Mesendoderm (in vitro differentiated cells): ENCODE results near the gene DIP2A.

Experiments
- DNase-seq: peaks from one replicate; pipeline ENCODE4 v3.0.0; 2013
- H2AK5ac ChIP-seq: 2 replicates; pipeline ENCODE4 v1.6.1; 2013; ENCODE audit warnings: low read length, inconsistent platforms
- H2BK120ac ChIP-seq: 2 replicates; pipeline ENCODE4 v1.6.1; 2013; ENCODE audit warnings: low read depth, mild to moderate bottlenecking, low read length, moderate library complexity, mixed read lengths
- H2BK15ac ChIP-seq: replicated peaks from 2 replicates; pipeline ENCODE4 v1.6.1; 2013; ENCODE audit warnings: low read depth, mild to moderate bottlenecking, moderate library complexity
- H2BK5ac ChIP-seq: 2 replicates; pipeline ENCODE4 v1.6.1; 2013; ENCODE audit warnings: low read length, inconsistent platforms
- H3K18ac ChIP-seq: 2 replicates; pipeline ENCODE4 v1.6.1; 2013; ENCODE audit warnings: mild to moderate bottlenecking, low read length, mixed read lengths
- H3K23ac ChIP-seq: one replicate; pipeline ENCODE4 v1.6.1; 2013; ENCODE audit warnings: low read length
- H3K27ac ChIP-seq: 2 replicates; pipeline ENCODE4 v1.5.1; 2013; ENCODE audit warnings: low read depth, mild to moderate bottlenecking, inconsistent platforms, low read length, moderate library complexity
- H3K27me3 ChIP-seq: 2 replicates; pipeline ENCODE4 v1.6.1; 2013; ENCODE audit warnings: low read length, control low read depth, mild to moderate bottlenecking, inconsistent platforms; ENCODE audit not compliant: insufficient read depth, poor library complexity
- H3K36me3 ChIP-seq: 2 replicates; pipeline ENCODE4 v1.6.1; 2013; ENCODE audit warnings: low read length, inconsistent platforms; ENCODE audit not compliant: control insufficient read depth, insufficient read depth
- H3K4ac ChIP-seq: one replicate; pipeline ENCODE4 v1.6.1; 2013; ENCODE audit warnings: low read depth, mild to moderate bottlenecking, low read length, moderate library complexity
- H3K4me1 ChIP-seq: 2 replicates; pipeline ENCODE4 v1.6.1; 2013; ENCODE audit warnings: low read depth, low read length, inconsistent platforms; ENCODE audit not compliant: control insufficient read depth
- H3K4me2 ChIP-seq: 2 replicates; pipeline ENCODE4 v1.6.1; 2013; ENCODE audit warnings: low read length
- H3K4me3 ChIP-seq: 2 replicates; pipeline ENCODE4 v1.5.1; 2013; ENCODE audit warnings: mild to moderate bottlenecking, low read length
- H3K56ac ChIP-seq: one replicate; pipeline ENCODE4 v1.6.1; 2013; ENCODE audit warnings: low read length
- H3K79me1 ChIP-seq: 2 replicates; pipeline ENCODE4 v1.6.1; 2013; ENCODE audit warnings: low read length, inconsistent platforms
- H3K79me2 ChIP-seq: 2 replicates; pipeline ENCODE4 v1.6.1; 2013; ENCODE audit warnings: mild to moderate bottlenecking, low read length; ENCODE audit not compliant: control insufficient read depth, insufficient read depth
- H3K9ac ChIP-seq: 2 replicates; pipeline ENCODE4 v1.6.1; 2013; ENCODE audit warnings: low read length, inconsistent platforms
- H4K5ac ChIP-seq: one replicate; pipeline ENCODE4 v1.6.1; 2013; ENCODE audit warnings: low read length
- H4K8ac ChIP-seq: one replicate; pipeline ENCODE4 v1.6.1; 2013; ENCODE audit warnings: low read depth, mild to moderate bottlenecking, control low read depth, low read length, moderate library complexity
- WGBS: extraction: QIAGEN DNeasy Blood & Tissue Kit; methylation state at CpG from one replicate; pipeline ENCODE4 v1.1.7; 2013; ENCODE audit warnings: low lambda C conversion rate, missing lambda C conversion rate; ENCODE audit not compliant: insufficient coverage; ENCODE audit errors: extremely low coverage; 5-methylcytosine and 5-hydroxymethylcytosine counted together

DIP2A gene

GRCh38 chr21:46423546-46424038 lies 35.1 kb upstream of the DIP2A start:
- Histone ChIP-seq H2BK5ac (no peak overlapping the region), H3K23ac (no peak overlapping the region), H2BK15ac (no peak overlapping the region), H3K4me2 (no peak overlapping the region), H4K5ac (no peak overlapping the region), H2AK5ac (no peak overlapping the region), H3K79me2 (no peaks in the 10 kb centered on the region), H3K4me3 (no peak overlapping the region), H3K79me1 (no peaks in the 10 kb centered on the region), H2BK120ac (no peak overlapping the region), H4K8ac (no peak overlapping the region), H3K36me3 (no peaks in the 10 kb centered on the region), H3K4ac (no peak overlapping the region), H3K56ac (no peak overlapping the region), H3K4me1 (no peaks in the 10 kb centered on the region), H3K27me3 (no peaks in the 10 kb centered on the region), H3K27ac (no peak overlapping the region), H3K9ac (no peak overlapping the region), H3K18ac (no peak overlapping the region)
- peak; percentile 57 for DNase-seq
- no CpG with 5 or more reads among the region's 1 CpG for WGBS

- no peak overlapping the region for H3K4me2 ChIP-seq
- H3K23ac ChIP-seq: no peak overlapping the region
- no peak overlapping the region for H4K5ac ChIP-seq
- WGBS: no CpG with 5 or more reads among the region's 17 CpGs
- H3K4me1 ChIP-seq: no peaks in the 10 kb centered on the region
- no peak overlapping the region for H3K18ac ChIP-seq
- H2BK15ac ChIP-seq: no peak overlapping the region
- H3K4me3 ChIP-seq: no peak overlapping the region
- H3K4ac ChIP-seq: no peak overlapping the region
- no peaks in the 10 kb centered on the region for H3K79me1 ChIP-seq
- no peak overlapping the region for H4K8ac ChIP-seq
- no peak overlapping the region for H3K27ac ChIP-seq
- no peak overlapping the region for H3K56ac ChIP-seq
- H2BK5ac ChIP-seq: no peak overlapping the region
- H3K9ac ChIP-seq: no peak overlapping the region
- H3K27me3 ChIP-seq: no peaks in the 10 kb centered on the region
- no peak overlapping the region for H2BK120ac ChIP-seq
- H3K79me2 ChIP-seq: no peaks in the 10 kb centered on the region
- no peak overlapping the region for H2AK5ac ChIP-seq
- peak; percentile 18 for DNase-seq
- no peaks in the 10 kb centered on the region for H3K36me3 ChIP-seq
These were observed 34.6 kb upstream of the DIP2A start for GRCh38 chr21:46424039-46424591.

DNA sequence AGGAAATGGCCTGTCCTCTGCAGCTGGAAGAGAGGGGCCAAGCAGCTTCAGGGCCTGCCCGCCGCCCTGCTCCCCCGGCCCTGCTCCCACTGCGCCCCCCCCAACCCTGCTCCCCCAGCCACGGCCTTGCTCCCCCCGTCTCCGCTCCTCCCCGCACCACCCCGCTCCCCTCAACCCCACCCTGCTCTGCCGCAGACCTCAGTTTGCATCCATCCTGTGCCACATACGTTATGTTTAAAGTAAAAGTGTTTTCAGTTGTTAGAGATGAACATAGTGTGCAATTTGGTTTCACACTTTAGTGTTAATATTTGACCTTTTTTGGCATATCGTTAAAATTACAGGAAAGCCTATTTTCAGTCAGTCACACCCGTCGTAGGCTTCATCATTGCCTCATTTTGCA lies 34.1 kb upstream of the DIP2A start:
- no peaks in the 10 kb centered on the region for H3K4me1 ChIP-seq
- H2BK5ac ChIP-seq: no peak overlapping the region
- no peak overlapping the region for H3K18ac ChIP-seq
- H3K4me2 ChIP-seq: no peak overlapping the region
- no peaks in the 10 kb centered on the region for H3K27me3 ChIP-seq
- no peak for DNase-seq
- H3K56ac ChIP-seq: no peak overlapping the region
- no peaks in the 10 kb centered on the region for H3K79me2 ChIP-seq
- H3K9ac ChIP-seq: no peak overlapping the region
- H3K79me1 ChIP-seq: no peaks in the 10 kb centered on the region
- no peak overlapping the region for H3K27ac ChIP-seq
- H3K4me3 ChIP-seq: no peak overlapping the region
- no peak overlapping the region for H3K23ac ChIP-seq
- no CpG with 5 or more reads among the region's 14 CpGs for WGBS
- no peak overlapping the region for H4K8ac ChIP-seq
- H3K36me3 ChIP-seq: no peaks in the 10 kb centered on the region
- no peak overlapping the region for H2AK5ac ChIP-seq
- no peak overlapping the region for H4K5ac ChIP-seq
- H2BK15ac ChIP-seq: no peak overlapping the region
- H2BK120ac ChIP-seq: no peak overlapping the region
- H3K4ac ChIP-seq: no peak overlapping the region

GRCh38 chr21:46425041-46425440 lies 33.6 kb upstream of the DIP2A start:
- Histone ChIP-seq H4K5ac (no peak overlapping the region), H3K18ac (no peak overlapping the region), H3K27me3 (no peaks in the 10 kb centered on the region), H3K79me1 (no peaks in the 10 kb centered on the region), H3K27ac (no peak overlapping the region), H4K8ac (no peak overlapping the region), H3K9ac (no peak overlapping the region), H3K79me2 (no peaks in the 10 kb centered on the region), H2AK5ac (no peak overlapping the region), H3K23ac (no peak overlapping the region), H3K4me2 (no peak overlapping the region), H2BK5ac (no peak overlapping the region), H3K56ac (no peak overlapping the region), H2BK15ac (no peak overlapping the region), H3K4me3 (no peak overlapping the region), H2BK120ac (no peak overlapping the region), H3K36me3 (no peaks in the 10 kb centered on the region), H3K4me1 (no peaks in the 10 kb centered on the region), H3K4ac (no peak overlapping the region)
- WGBS: no CpG with 5 or more reads among the region's 19 CpGs
- DNase-seq: no peak

- H3K4ac ChIP-seq: no peak overlapping the region
- H3K4me1 ChIP-seq: no peaks in the 10 kb centered on the region
- H2BK15ac ChIP-seq: no peak overlapping the region
- no peak overlapping the region for H3K4me3 ChIP-seq
- no peaks in the 10 kb centered on the region for H3K79me2 ChIP-seq
- H3K18ac ChIP-seq: no peak overlapping the region
- H3K56ac ChIP-seq: no peak overlapping the region
- H4K8ac ChIP-seq: no peak overlapping the region
- H3K36me3 ChIP-seq: no peaks in the 10 kb centered on the region
- no peak overlapping the region for H3K9ac ChIP-seq
- DNase-seq: no peak
- no peak overlapping the region for H3K23ac ChIP-seq
- no peak overlapping the region for H3K4me2 ChIP-seq
- no peak overlapping the region for H2AK5ac ChIP-seq
- no peak overlapping the region for H4K5ac ChIP-seq
- H3K27me3 ChIP-seq: no peaks in the 10 kb centered on the region
- WGBS: no CpG with 5 or more reads among the region's 23 CpGs
- no peaks in the 10 kb centered on the region for H3K79me1 ChIP-seq
- no peak overlapping the region for H2BK5ac ChIP-seq
- H3K27ac ChIP-seq: no peak overlapping the region
- no peak overlapping the region for H2BK120ac ChIP-seq
These were observed 33.1 kb upstream of the DIP2A start for GRCh38 chr21:46425571-46425970.
